Caco-2 (cell line): ENCODE results near the gene TMEM95. TPM values are rescaled to one million over a fixed set of nuclear protein-coding genes. Genes with fewer than 3 reads are reported as not detected.
"Not testable (repeated sequence)": the region's sequence is repeated elsewhere in the genome, so short reads cannot be mapped to it uniquely, and the experiment has no call there.

ENCODE experiments used
- BruUV-seq: library from RNA; stranded (reverse); fragments of 400-500 nt; replicated peaks from 2 replicates; lab custom pipeline; 2021; lab: Mats Ljungman, UMichigan
- CTCF ChIA-PET: fragments of 300-600 bp; sonication (Branson Sonifier 250); formaldehyde crosslinking; loops from one replicate; lab custom pipeline; 2022; ENCODE audit warnings: antibody characterized with exemption; lab: Charles Lee
- POLR2A ChIA-PET: fragments of 300-600 bp; sonication (Branson Sonifier 250); formaldehyde crosslinking; loops from one replicate; lab custom pipeline; 2022; ENCODE audit warnings: antibody characterized with exemption; lab: Charles Lee
- DNase-seq, 2 experiments: peaks; one replicate each; pipeline versions ENCODE4 v3.0.0 to v3.0.0-alpha.2; 2020 to 2022
- H3K27me3 ChIP-seq: replicated peaks from 2 replicates; pipeline ENCODE4 v1.6.0; 2011; ENCODE audit warnings: low read length; ENCODE audit not compliant: control insufficient read depth, insufficient read depth
- H3K36me3 ChIP-seq: 2 replicates; pipeline ENCODE4 v1.5.1; 2011; ENCODE audit warnings: low read length; ENCODE audit not compliant: control insufficient read depth, insufficient read depth
- H3K4me1 ChIP-seq: fragments of 250-450 bp; sonication (Bioruptor Pico); 2 replicates; pipeline ENCODE4 v1.5.1; 2020; ENCODE audit warnings: mild to moderate bottlenecking
- H3K4me3 ChIP-seq: 2 replicates; pipeline ENCODE4 v1.5.1; 2011; ENCODE audit warnings: low read depth, mild to moderate bottlenecking, control low read depth, low read length
- H3K9me3 ChIP-seq: fragments of 250-450 bp; sonication (Bioruptor Pico); 2 replicates; pipeline ENCODE4 v1.5.1; 2020; ENCODE audit warnings: mild to moderate bottlenecking, moderate library complexity
- H3K27ac Mint-ChIP-seq: one replicate; pipeline ENCODE4 v1.8.0; 2022; ENCODE audit warnings: mixed read lengths; ENCODE audit not compliant: unreplicated experiment
- H3K27me3 Mint-ChIP-seq: one replicate; pipeline ENCODE4 v1.8.0; 2022; ENCODE audit warnings: mixed read lengths; ENCODE audit not compliant: insufficient read depth, unreplicated experiment
- H3K36me3 Mint-ChIP-seq: one replicate; pipeline ENCODE4 v1.8.0; 2022; ENCODE audit warnings: mild to moderate bottlenecking, mixed read lengths; ENCODE audit not compliant: insufficient read depth, unreplicated experiment
- H3K4me1 Mint-ChIP-seq: one replicate; pipeline ENCODE4 v1.8.0; 2022; ENCODE audit warnings: low read depth, mixed read lengths; ENCODE audit not compliant: unreplicated experiment
- H3K4me3 Mint-ChIP-seq: one replicate; pipeline ENCODE4 v1.8.0; 2022; ENCODE audit warnings: mild to moderate bottlenecking, moderate library complexity, mixed read lengths; ENCODE audit not compliant: unreplicated experiment
- H3K9me3 Mint-ChIP-seq: one replicate; pipeline ENCODE4 v1.8.0; 2022; ENCODE audit warnings: mixed read lengths; ENCODE audit not compliant: unreplicated experiment
- CTCF ChIP-seq, 2 experiments: fragments of 200-600 bp in 1 of 2; IDR thresholded peaks; 1 replicate in 1 of 2; 2 replicates in 1 of 2; pipeline versions ENCODE4 v1.5.1 to v1.8.0; 2011 to 2022; ENCODE audit warnings: antibody characterized with exemption in 1 of 2, control low read depth in 1 of 2, inconsistent platforms in 1 of 2, low read depth in 1 of 2, low read length in 1 of 2, mild to moderate bottlenecking in 1 of 2, moderate library complexity in 1 of 2; ENCODE audit not compliant: insufficient read depth in 1 of 2, severe bottlenecking in 1 of 2, unreplicated experiment in 1 of 2
- intact Hi-C: fragments of 100-400 bp; cut with micrococcal nuclease; formaldehyde crosslinking; loops from one replicate; pipeline ENCODE4 v1.10.0; 2022; ENCODE audit not compliant: unreplicated experiment
- total RNA-seq: library from RNA; stranded (reverse); gene quantifications from 2 replicates; pipeline ENCODE4 v1.2.3, GENCODE V29; 2022

Gene TMEM95
- total RNA-seq, 1 experiment from 2014 or later = not detected

GRCh38 chr17:7367083-7367482, 12.1 kb downstream of the TMEM95 start:
- no peaks in the 10 kb centered on the region for H3K27me3 ChIP-seq
- no peak for DNase-seq
- Mint-ChIP-seq H3K36me3 (no peaks in the 10 kb centered on the region), H3K27ac (no peak overlapping the region), H3K4me3 (no peak overlapping the region), H3K27me3 (no peaks in the 10 kb centered on the region), H3K9me3 (no peaks in the 10 kb centered on the region), H3K4me1 (no peaks in the 10 kb centered on the region)
- BruUV-seq = no TSS peak
- H3K4me1 ChIP-seq = no peaks in the 10 kb centered on the region
- H3K36me3 ChIP-seq = no peaks in the 10 kb centered on the region
- no peaks in the 10 kb centered on the region for H3K9me3 ChIP-seq
- TF ChIP-seq CTCF (IDR thresholded peaks at IDR 0.05; ENCODE audit: insufficient read depth in 1 of 2, low read depth in 1 of 2, low read length in 1 of 2, severe bottlenecking in 1 of 2, unreplicated experiment in 1 of 2) = no peak
- intact Hi-C loops = no loop called here
- CTCF ChIA-PET = no interaction called here
- POLR2A ChIA-PET = no interaction called here
- H3K4me3 ChIP-seq = no peak overlapping the region

GRCh38 chr17:7367918-7368598, 13.1 kb downstream of the TMEM95 start:
- Mint-ChIP-seq H3K36me3 (no peaks in the 10 kb centered on the region), H3K9me3 (no peaks in the 10 kb centered on the region), H3K4me1 (no peaks in the 10 kb centered on the region), H3K27ac (no peak overlapping the region), H3K27me3 (no peaks in the 10 kb centered on the region), H3K4me3 (no peak overlapping the region)
- ChIA-PET CTCF (no interaction called here), POLR2A (no interaction called here)
- no peak for TF ChIP-seq CTCF (IDR thresholded peaks at IDR 0.05; ENCODE audit: insufficient read depth in 1 of 2, low read depth in 1 of 2, low read length in 1 of 2, severe bottlenecking in 1 of 2, unreplicated experiment in 1 of 2)
- Histone ChIP-seq H3K36me3 (no peaks in the 10 kb centered on the region), H3K4me1 (no peaks in the 10 kb centered on the region), H3K27me3 (no peaks in the 10 kb centered on the region), H3K4me3 (no peak overlapping the region), H3K9me3 (no peaks in the 10 kb centered on the region)
- intact Hi-C loops = no loop called here
- BruUV-seq = no TSS peak
- DNase-seq = no peak

GRCh38 chr17:7368599-7368994, 13.6 kb downstream of the TMEM95 start:
- not testable (repeated sequence) for H3K9me3 ChIP-seq

More at GRCh38 chr17:7368599-7368994, 13.6 kb downstream of the TMEM95 start:
- CTCF ChIA-PET, H3K27me3 Mint-ChIP-seq, H3K4me1 Mint-ChIP-seq, intact Hi-C loops, H3K36me3 ChIP-seq, DNase-seq, H3K27me3 ChIP-seq, H3K4me3 ChIP-seq, H3K36me3 Mint-ChIP-seq, H3K27ac Mint-ChIP-seq, H3K9me3 Mint-ChIP-seq, BruUV-seq, H3K4me3 Mint-ChIP-seq, H3K4me1 ChIP-seq, POLR2A ChIA-PET: not testable (repeated sequence)
